Loucy (cell line): Measurements from ENCODE around the gene CD177.

Experiments
- H2AFZ ChIP-seq: fragments of 200-600 bp; sonication (generic); 2 replicates; pipeline ENCODE4 v1.6.0; 2016; ENCODE audit warnings: antibody characterized with exemption, mild to moderate bottlenecking, low read length, moderate library complexity
- H3F3A ChIP-seq: fragments of 200-600 bp; 2 replicates; pipeline ENCODE4 v1.6.0; 2016; ENCODE audit warnings: antibody characterized with exemption, low read depth, mild to moderate bottlenecking
- H3K27me3 ChIP-seq: fragments of 200-600 bp; sonication (generic); 2 replicates; pipeline ENCODE4 v1.6.1; 2014; ENCODE audit warnings: low read length, mild to moderate bottlenecking; ENCODE audit not compliant: insufficient read depth, poor library complexity, severe bottlenecking
- H3K36me3 ChIP-seq: fragments of 200-600 bp; sonication (generic); 2 replicates; pipeline ENCODE4 v1.6.1; 2016; ENCODE audit warnings: low read length; ENCODE audit not compliant: insufficient read depth
- H3K4me1 ChIP-seq: fragments of 200-600 bp; sonication (generic); 2 replicates; pipeline ENCODE4 v1.5.1; 2014; ENCODE audit warnings: low read length, mild to moderate bottlenecking; ENCODE audit not compliant: insufficient read depth, poor library complexity, severe bottlenecking
- H3K4me2 ChIP-seq: fragments of 200-600 bp; sonication (generic); 2 replicates; pipeline ENCODE4 v1.6.0; 2014; ENCODE audit warnings: antibody characterized with exemption, low read length, low read depth, mild to moderate bottlenecking; ENCODE audit not compliant: poor library complexity, severe bottlenecking
- H3K4me3 ChIP-seq: fragments of 200-600 bp; sonication (generic); 2 replicates; pipeline ENCODE4 v1.5.1; 2014; ENCODE audit warnings: low read length, mild to moderate bottlenecking, mixed read lengths; ENCODE audit not compliant: poor library complexity, severe bottlenecking
- H3K79me2 ChIP-seq: fragments of 200-600 bp; sonication (generic); 2 replicates; pipeline ENCODE4 v1.6.1; 2014; ENCODE audit warnings: low read length; ENCODE audit not compliant: insufficient read depth
- H3K9ac ChIP-seq: fragments of 200-600 bp; sonication (generic); 2 replicates; pipeline ENCODE4 v1.6.0; 2014; ENCODE audit warnings: mild to moderate bottlenecking, low read depth, low read length, moderate library complexity; ENCODE audit not compliant: poor library complexity, severe bottlenecking
- H3K9me2 ChIP-seq: fragments of 200-600 bp; sonication (generic); replicated peaks from 2 replicates; pipeline ENCODE4 v1.6.1; 2016; ENCODE audit warnings: low read depth, low read length, mixed read lengths
- H3K9me3 ChIP-seq: fragments of 200-600 bp; sonication (generic); 2 replicates; pipeline ENCODE4 v1.6.1; 2014; ENCODE audit warnings: mild to moderate bottlenecking, antibody characterized with exemption, low read length, low read depth; ENCODE audit not compliant: insufficient read depth
- H4K20me1 ChIP-seq: fragments of 200-600 bp; sonication (generic); 2 replicates; pipeline ENCODE4 v1.6.0; 2014; ENCODE audit warnings: antibody characterized with exemption, low read length, mild to moderate bottlenecking; ENCODE audit not compliant: insufficient read depth, poor library complexity, severe bottlenecking
- EZH2phosphoT487 ChIP-seq: fragments of 200-600 bp; IDR thresholded peaks from 2 replicates; pipeline ENCODE4 v1.6.1; 2018; ENCODE audit warnings: antibody characterized with exemption, mild to moderate bottlenecking, moderate library complexity, borderline replicate concordance
- TF ChIP-seq, protein P1 (sequence below): fragments of 200-600 bp; sonication (generic); conservative IDR thresholded peaks from 2 replicates; pipeline ENCODE4 v1.5.1; 2014; ENCODE audit warnings: mild to moderate bottlenecking, antibody characterized with exemption, low read length

CD177 gene

DNA sequence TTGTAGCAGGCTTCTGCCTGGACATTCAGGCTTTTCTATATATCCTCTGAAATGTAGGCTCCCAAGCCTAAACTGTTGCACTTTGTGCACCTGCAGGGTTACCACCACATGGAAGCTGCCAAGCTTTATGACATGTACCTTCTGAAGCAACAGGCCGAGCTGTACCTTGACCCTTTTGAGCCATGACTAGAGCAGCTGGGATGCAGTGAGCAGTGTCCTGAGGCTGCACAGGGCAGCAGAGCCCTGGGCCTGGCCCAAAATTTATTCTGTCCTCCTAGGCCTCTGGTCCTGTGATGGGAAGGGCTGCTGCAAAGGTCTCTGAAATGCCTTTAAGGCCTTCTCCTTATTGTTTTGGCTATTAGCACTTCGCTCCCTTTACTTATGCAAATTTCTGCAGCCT is 23.5 kb upstream of the CD177 start:
- Histone ChIP-seq H3K4me3 (no peak overlapping the region), H3K9me2 (no peaks in the 10 kb centered on the region), H3K79me2 (no peaks in the 10 kb centered on the region), H3K36me3 (no peaks in the 10 kb centered on the region), H3K9ac (no peak overlapping the region), H3K27me3 (no peaks in the 10 kb centered on the region), H3F3A (no peaks in the 10 kb centered on the region), H3K4me1 (no peaks in the 10 kb centered on the region), H3K9me3 (no peaks in the 10 kb centered on the region; the same call in 1 of the 2 replicates), H2AFZ (no peak overlapping the region), H4K20me1 (no peaks in the 10 kb centered on the region), H3K4me2 (no peak overlapping the region)
- TF ChIP-seq EZH2phosphoT487 = no peak
- TF ChIP-seq, protein P1, sequence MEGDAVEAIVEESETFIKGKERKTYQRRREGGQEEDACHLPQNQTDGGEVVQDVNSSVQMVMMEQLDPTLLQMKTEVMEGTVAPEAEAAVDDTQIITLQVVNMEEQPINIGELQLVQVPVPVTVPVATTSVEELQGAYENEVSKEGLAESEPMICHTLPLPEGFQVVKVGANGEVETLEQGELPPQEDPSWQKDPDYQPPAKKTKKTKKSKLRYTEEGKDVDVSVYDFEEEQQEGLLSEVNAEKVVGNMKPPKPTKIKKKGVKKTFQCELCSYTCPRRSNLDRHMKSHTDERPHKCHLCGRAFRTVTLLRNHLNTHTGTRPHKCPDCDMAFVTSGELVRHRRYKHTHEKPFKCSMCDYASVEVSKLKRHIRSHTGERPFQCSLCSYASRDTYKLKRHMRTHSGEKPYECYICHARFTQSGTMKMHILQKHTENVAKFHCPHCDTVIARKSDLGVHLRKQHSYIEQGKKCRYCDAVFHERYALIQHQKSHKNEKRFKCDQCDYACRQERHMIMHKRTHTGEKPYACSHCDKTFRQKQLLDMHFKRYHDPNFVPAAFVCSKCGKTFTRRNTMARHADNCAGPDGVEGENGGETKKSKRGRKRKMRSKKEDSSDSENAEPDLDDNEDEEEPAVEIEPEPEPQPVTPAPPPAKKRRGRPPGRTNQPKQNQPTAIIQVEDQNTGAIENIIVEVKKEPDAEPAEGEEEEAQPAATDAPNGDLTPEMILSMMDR = no peak

DNA sequence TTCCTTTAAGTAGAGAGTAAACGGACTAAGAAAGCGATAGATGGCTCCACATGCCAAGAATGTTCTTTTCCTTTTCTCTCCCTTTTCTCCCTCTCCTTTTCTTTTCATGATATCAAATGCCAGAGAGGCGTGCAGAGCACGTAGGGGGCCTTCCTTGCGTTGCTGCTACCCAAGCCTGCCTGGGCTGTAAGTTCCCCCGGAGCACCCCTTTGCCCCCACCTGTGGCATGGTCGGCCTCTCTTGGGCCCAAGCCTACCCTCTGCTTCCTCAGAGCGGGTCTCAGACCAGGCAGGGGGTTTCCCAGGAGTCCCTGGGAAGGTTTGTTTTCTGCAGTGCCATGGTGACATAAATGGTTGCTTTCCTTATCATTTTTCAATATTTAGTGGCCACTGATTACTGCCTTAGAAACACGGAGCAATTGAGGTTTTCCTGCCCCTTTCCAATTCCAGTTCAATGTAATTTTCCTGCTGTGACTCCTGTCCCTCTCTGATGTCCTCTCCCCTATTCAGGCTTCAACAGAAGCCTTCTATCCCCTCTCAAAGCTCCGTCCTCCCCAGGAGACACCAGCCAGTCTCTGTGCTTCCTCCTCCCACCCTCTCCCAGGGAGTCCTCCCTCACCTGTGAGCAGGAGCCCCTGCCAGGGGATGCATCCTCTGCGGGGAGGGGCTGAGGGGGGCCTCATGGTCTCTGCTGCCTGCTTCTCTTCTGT is 22.6 kb upstream of the CD177 start:
- no peaks in the 10 kb centered on the region for H3K27me3 ChIP-seq
- no peaks in the 10 kb centered on the region for H4K20me1 ChIP-seq
- TF ChIP-seq, protein P1 = no peak
- no peak for TF ChIP-seq EZH2phosphoT487
- H2AFZ ChIP-seq = no peak overlapping the region
- no peaks in the 10 kb centered on the region; the same call in 1 of the 2 replicates for H3K9me3 ChIP-seq
- H3K79me2 ChIP-seq = no peaks in the 10 kb centered on the region
- no peaks in the 10 kb centered on the region for H3K9me2 ChIP-seq
- H3K9ac ChIP-seq = no peak overlapping the region
- H3F3A ChIP-seq = no peaks in the 10 kb centered on the region
- H3K36me3 ChIP-seq = no peaks in the 10 kb centered on the region
- no peak overlapping the region for H3K4me2 ChIP-seq
- no peaks in the 10 kb centered on the region for H3K4me1 ChIP-seq
- no peak overlapping the region for H3K4me3 ChIP-seq

DNA sequence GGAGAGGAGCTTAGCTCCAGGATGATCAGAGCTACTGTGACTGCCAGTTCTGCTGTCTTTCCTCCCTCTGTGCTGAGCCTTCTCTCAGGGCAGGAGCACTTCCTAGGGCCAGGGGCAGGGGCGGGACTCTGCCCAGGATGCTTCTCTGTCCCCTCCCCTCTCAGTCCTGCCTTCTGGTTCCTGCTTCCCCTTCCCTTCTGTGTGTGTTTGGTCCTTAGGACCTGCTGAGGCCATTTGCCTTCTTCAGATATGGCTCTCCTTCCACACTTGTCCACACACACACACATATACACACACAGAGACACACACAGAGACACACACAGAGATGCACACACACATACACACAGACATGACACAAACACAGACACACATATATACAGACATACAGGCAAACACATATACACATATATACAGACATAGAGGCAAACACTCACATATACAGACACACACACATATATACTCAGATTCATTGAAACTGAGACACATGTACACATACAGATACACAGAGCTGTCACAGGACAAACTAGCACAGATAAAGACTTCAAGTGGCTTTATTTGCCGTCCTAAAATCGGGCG is 22.0 kb upstream of the CD177 start:
- H3K79me2 ChIP-seq = no peaks in the 10 kb centered on the region
- H3K9ac ChIP-seq = no peak overlapping the region
- H2AFZ ChIP-seq = no peak overlapping the region
- H3K4me3 ChIP-seq = no peak overlapping the region
- H3K9me2 ChIP-seq = no peaks in the 10 kb centered on the region
- no peaks in the 10 kb centered on the region for H3F3A ChIP-seq
- H3K4me2 ChIP-seq = no peak overlapping the region
- no peaks in the 10 kb centered on the region for H3K36me3 ChIP-seq
- TF ChIP-seq EZH2phosphoT487 = no peak
- TF ChIP-seq, protein P1 = no peak
- no peaks in the 10 kb centered on the region for H4K20me1 ChIP-seq
- H3K27me3 ChIP-seq = no peaks in the 10 kb centered on the region
- no peaks in the 10 kb centered on the region for H3K4me1 ChIP-seq
- H3K9me3 ChIP-seq = no peaks in the 10 kb centered on the region; the same call in 1 of the 2 replicates
